GM19467 (cell line): ENCODE data around the gene MOBP.

ENCODE experiments used
- ATAC-seq: cut with Tn5 transposase; IDR thresholded peaks from one replicate; pipeline ENCODE4 v1.9.1; 2021; ENCODE audit warnings: mild to moderate bottlenecking, moderate library complexity; ENCODE audit not compliant: unreplicated experiment

The MOBP gene

GRCh38 chr3:39494781-39495180 is 27.3 kb downstream of the MOBP start:
- no peak for ATAC-seq

- ATAC-seq: no peak
Observed at GRCh38 chr3:39497753-39498152, 30.3 kb downstream of the MOBP start.

GRCh38 chr3:39499651-39500273 is 32.3 kb downstream of the MOBP start:
- no peak for ATAC-seq

- no peak for ATAC-seq
Observed at GRCh38 chr3:39501059-39501458, 33.6 kb downstream of the MOBP start.

GRCh38 chr3:39501968-39502837 is 34.7 kb downstream of the MOBP start:
- no peak for ATAC-seq

- ATAC-seq: no peak
Observed at GRCh38 chr3:39502838-39503145, 35.3 kb downstream of the MOBP start.

- no peak for ATAC-seq
Observed at GRCh38 chr3:39505866-39506742, 38.6 kb downstream of the MOBP start.

- no peak for ATAC-seq
Observed at GRCh38 chr3:39506863-39507262, 39.4 kb downstream of the MOBP start.

- ATAC-seq: no peak
Observed at GRCh38 chr3:39513791-39514369, 46.4 kb downstream of the MOBP start.

- no peak for ATAC-seq
Observed at GRCh38 chr3:39515681-39516441, 48.4 kb downstream of the MOBP start.

- no peak for ATAC-seq
Observed at GRCh38 chr3:39519103-39519502, 51.6 kb downstream of the MOBP start.

GRCh38 chr3:39519554-39520288 is 52.2 kb downstream of the MOBP start:
- no peak for ATAC-seq

- no peak for ATAC-seq
Observed at GRCh38 chr3:39521456-39521855, 54.0 kb downstream of the MOBP start.

GRCh38 chr3:39524107-39524506 is 56.6 kb downstream of the MOBP start:
- ATAC-seq: no peak

GRCh38 chr3:39528844-39529243 is 61.4 kb downstream of the MOBP start:
- no peak for ATAC-seq

GRCh38 chr3:39529577-39529976 is 62.1 kb downstream of the MOBP start:
- no peak for ATAC-seq

- ATAC-seq: no peak
Observed at GRCh38 chr3:39531066-39531465, 63.6 kb downstream of the MOBP start.

GRCh38 chr3:39531665-39532064 is 64.2 kb downstream of the MOBP start:
- ATAC-seq: no peak

GRCh38 chr3:39532777-39533176 is 65.3 kb downstream of the MOBP start:
- ATAC-seq: no peak

- ATAC-seq: no peak
Observed at GRCh38 chr3:39533226-39533625, 65.7 kb downstream of the MOBP start.
